GM06990 (cell line): ENCODE results near the gene ETS1.

Experiments used
- DNase-seq: peaks from one replicate; pipeline ENCODE4 v3.0.0-alpha.2; 2011; ENCODE audit not compliant: insufficient read length; ENCODE audit errors: extremely low read depth
- H3K27me3 ChIP-seq: replicated peaks from 2 replicates; pipeline ENCODE4 v1.6.0; 2011; ENCODE audit warnings: low read length; ENCODE audit not compliant: control insufficient read depth, insufficient read depth
- H3K36me3 ChIP-seq: 2 replicates; pipeline ENCODE4 v1.5.1; 2011; ENCODE audit warnings: low read length; ENCODE audit not compliant: control insufficient read depth, insufficient read depth
- H3K4me3 ChIP-seq: replicated peaks from 2 replicates; pipeline ENCODE4 v1.5.1; 2011; ENCODE audit warnings: low read depth, mild to moderate bottlenecking, control low read depth, low read length
- TF ChIP-seq, protein P1 (sequence below): IDR thresholded peaks from 2 replicates; pipeline ENCODE4 v1.5.1; 2011; ENCODE audit warnings: low read length, control low read depth, mild to moderate bottlenecking, inconsistent platforms; ENCODE audit not compliant: insufficient read depth, poor library complexity, severe bottlenecking

ETS1 gene

DNA sequence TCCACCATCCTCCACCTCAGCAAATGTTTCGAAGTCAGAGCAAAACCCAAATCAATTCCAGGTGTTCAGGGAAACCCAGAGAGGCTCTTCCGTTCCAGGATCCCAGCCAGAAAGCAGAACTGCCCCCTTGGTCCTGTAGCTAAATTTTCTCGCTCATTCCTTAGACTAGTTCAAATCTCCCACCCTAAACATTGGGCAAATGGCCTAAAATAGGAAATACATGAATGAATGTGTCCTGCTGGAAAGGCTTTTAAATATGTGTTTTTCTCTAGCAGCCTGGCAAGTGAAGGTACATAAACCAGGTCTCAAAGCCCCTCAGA is 89.6 kb downstream of the ETS1 start:
- DNase-seq, result no peak
- TF ChIP-seq, protein P1, sequence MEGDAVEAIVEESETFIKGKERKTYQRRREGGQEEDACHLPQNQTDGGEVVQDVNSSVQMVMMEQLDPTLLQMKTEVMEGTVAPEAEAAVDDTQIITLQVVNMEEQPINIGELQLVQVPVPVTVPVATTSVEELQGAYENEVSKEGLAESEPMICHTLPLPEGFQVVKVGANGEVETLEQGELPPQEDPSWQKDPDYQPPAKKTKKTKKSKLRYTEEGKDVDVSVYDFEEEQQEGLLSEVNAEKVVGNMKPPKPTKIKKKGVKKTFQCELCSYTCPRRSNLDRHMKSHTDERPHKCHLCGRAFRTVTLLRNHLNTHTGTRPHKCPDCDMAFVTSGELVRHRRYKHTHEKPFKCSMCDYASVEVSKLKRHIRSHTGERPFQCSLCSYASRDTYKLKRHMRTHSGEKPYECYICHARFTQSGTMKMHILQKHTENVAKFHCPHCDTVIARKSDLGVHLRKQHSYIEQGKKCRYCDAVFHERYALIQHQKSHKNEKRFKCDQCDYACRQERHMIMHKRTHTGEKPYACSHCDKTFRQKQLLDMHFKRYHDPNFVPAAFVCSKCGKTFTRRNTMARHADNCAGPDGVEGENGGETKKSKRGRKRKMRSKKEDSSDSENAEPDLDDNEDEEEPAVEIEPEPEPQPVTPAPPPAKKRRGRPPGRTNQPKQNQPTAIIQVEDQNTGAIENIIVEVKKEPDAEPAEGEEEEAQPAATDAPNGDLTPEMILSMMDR, result no peak
- no peaks in the 10 kb centered on the region for H3K27me3 ChIP-seq
- H3K4me3 ChIP-seq, result peak overlapping the region; percentile 39
- no peaks in the 10 kb centered on the region; the same call in 1 of the 2 replicates for H3K36me3 ChIP-seq

DNA sequence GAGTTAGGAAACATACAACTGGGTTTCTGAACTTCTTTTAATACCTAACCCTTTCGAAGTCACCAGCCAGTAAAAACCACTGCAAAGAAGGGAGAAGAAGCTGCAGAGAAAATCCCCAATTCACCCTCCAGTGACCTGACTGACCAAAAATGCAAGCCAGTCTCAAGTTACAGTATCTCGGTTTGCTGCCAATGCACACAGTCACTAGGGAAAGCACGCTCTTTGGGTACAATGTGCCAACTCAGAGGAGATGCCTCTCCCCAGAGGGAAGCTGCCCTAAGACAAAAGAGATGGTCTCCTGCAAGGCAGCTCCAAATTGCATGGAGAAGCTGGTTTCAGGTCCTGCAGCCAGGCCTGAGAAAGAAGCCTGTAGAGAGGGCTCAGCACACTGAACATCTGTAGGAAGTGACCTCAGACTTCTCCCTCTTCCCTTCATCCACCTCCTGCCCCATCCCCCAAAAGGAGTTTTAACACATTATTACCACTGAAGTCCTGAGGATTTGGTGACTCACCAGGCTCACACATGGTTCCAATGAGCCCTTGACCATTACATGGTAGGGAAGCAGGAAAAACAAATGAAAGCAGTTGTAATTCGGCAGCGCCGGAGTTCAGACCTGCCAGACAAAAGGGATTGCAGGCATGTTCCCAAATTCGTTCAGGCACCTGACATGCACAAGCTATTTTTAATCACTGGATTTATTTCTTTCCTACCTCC is 90.1 kb downstream of the ETS1 start:
- no peaks in the 10 kb centered on the region for H3K27me3 ChIP-seq
- H3K36me3 ChIP-seq, result peaks cover under 1% of the 10 kb centered on the region; the same call in 1 of the 2 replicates
- peak overlapping the region; percentile 39 for H3K4me3 ChIP-seq
- DNase-seq, result peak; percentile 58
- TF ChIP-seq, protein P1, result no peak

DNA sequence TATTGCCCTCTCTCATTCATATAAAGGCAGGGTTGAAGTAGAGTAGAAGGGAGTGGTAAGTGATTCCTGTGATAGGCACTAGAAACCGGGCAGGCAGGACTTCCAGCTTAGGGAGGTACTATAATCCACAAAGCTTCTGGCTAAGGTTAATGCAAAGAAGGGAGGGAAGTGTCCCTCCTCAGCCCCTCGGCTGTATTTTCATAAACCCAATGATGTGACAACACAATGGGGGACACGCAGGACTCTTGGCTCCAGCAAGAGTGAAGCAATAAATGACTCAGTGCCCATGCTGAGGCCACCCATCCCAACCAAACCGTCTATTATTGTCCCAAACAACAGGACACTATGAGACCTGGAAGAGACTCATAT is 90.7 kb downstream of the ETS1 start:
- Histone ChIP-seq H3K4me3 (peak overlapping the region; percentile 33), H3K36me3 (peaks cover 2% of the 10 kb centered on the region; the same call in 1 of the 2 replicates), H3K27me3 (no peaks in the 10 kb centered on the region)
- TF ChIP-seq, protein P1, result no peak
- no peak for DNase-seq

DNA sequence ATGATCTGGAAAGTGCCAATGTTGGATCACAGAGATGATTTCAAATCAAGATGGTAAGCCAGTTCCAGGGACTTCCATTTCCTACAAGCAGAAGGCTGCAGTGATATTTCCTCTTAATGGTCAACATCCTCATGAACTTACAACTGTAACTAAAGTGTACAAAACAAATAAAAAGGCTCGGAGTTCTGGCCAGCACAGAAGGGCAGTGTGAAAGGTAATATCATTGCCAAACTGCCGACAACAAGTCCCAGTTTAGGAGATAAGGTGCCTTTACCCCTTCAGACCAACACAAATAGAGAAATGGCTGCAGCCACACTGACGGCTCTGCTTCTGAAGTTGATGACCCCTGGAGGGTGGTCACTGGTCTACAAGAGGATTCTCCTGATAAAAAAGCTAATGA is 91.1 kb downstream of the ETS1 start:
- peaks cover 2% of the 10 kb centered on the region; the same call in 1 of the 2 replicates for H3K36me3 ChIP-seq
- H3K27me3 ChIP-seq, result no peaks in the 10 kb centered on the region
- TF ChIP-seq, protein P1, result no peak
- no peak for DNase-seq
- H3K4me3 ChIP-seq, result peak overlapping the region; percentile 33

DNA sequence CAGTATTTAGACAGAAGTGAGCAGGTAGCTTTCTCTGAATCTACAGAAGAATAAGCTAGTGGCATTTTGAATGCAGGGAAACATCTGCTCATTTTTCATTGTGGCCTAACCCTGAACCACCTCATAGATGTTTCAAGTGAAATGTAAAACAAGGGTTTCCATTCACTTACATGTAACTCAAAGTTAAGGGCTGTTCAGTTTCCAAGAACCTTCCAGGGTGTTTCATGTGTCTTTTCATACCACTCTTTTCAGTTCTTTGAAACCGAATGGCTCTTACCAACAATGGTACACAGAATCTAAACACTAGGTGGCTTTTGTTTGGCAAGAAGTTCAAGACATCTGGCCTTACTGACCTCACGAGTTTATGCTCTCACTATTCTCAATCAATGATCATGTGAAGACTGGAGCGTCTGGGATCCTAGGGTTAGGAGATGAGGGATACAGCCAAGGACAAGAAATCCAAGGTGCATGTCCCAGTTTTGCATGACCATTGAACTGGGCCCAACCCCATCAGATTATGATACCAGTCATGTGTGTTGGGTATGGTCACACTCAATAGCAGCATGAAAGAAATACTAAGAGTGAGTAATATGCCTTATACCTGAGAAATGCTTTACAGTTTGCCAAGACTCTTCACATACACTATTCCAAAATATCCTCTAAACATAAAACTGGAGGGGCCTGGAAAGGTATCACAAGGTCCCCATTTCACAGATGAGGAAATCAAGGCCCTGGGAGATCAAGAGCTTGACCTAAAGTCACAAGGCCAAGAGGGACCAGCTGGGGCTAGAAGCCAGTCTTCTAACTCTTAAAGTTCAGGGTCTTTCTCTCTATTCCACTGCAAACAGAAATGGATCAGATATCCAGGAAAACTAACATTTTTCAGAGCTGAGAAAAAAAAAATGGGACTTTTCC is 92.7 kb downstream of the ETS1 start:
- H3K27me3 ChIP-seq, result no peaks in the 10 kb centered on the region
- peaks cover 5% of the 10 kb centered on the region for H3K36me3 ChIP-seq
- no peak overlapping the region for H3K4me3 ChIP-seq
- TF ChIP-seq, protein P1, result no peak
- no peak for DNase-seq
